Camera-type eye (tissue), 1 donor: Measurements from ENCODE around the gene OR5B3. TPM values are rescaled to one million over a fixed set of nuclear protein-coding genes. Genes with fewer than 3 reads are reported as not detected.

Source experiments
- total RNA-seq: library from RNA; depleted of rRNA; stranded (reverse); fragments of >200 nt; gene quantifications from one replicate; pipeline ENCODE4 v1.2.3, GENCODE V29; 2014

OR5B3 gene
- total RNA-seq, result not detected

GRCh38 chr11:58406774-58407173 lies at the start of gene OR5B3:
OR5B3 (minus strand) TSS chr11:58406874; CDS start chr11:58403409, 3,465 bp downstream.

GRCh38 chr11:58442136-58442535 lies 35.5 kb upstream of the OR5B3 start, which contains the start of gene OR5B12:
OR5B12 (minus strand) TSS chr11:58442236; CDS start chr11:58440151, 2,085 bp downstream.

GRCh38 chr11:58428021-58428420 lies 21.3 kb upstream of the OR5B3 start, which contains the start of gene OR5B2:
OR5B2 (minus strand) TSS chr11:58428121; CDS start chr11:58423261, 4,860 bp downstream.

GRCh38 chr11:58358969-58359368 lies 47.7 kb downstream of the OR5B3 start, which contains the start of gene OR5B17:
OR5B17 (minus strand) TSS chr11:58359069; CDS start chr11:58359069, 0 bp downstream.

Other genes starting within 250 kb of the OR5B3 start
- gene OR9Q2, start 217.8 kb downstream of the OR5B3 start, total RNA-seq, result not detected
- not detected for gene OR1S2, start 202.7 kb downstream of the OR5B3 start, total RNA-seq
- not detected for gene OR1S1, start 194.2 kb downstream of the OR5B3 start, total RNA-seq
- gene OR10Q1, start 178.0 kb downstream of the OR5B3 start, total RNA-seq, result not detected
- not detected for gene OR10W1, start 138.6 kb downstream of the OR5B3 start, total RNA-seq
- not detected for gene OR5B17, start 47.8 kb downstream of the OR5B3 start, total RNA-seq
- gene OR5B2, start 21.2 kb upstream of the OR5B3 start, total RNA-seq, result not detected
- gene OR5B12, start 35.4 kb upstream of the OR5B3 start, total RNA-seq, result not detected
- not detected for gene OR5B21, start 101.2 kb upstream of the OR5B3 start, total RNA-seq
- gene LPXN, start 169.0 kb upstream of the OR5B3 start, total RNA-seq, result 6.3 TPM
- 63.9 TPM for gene ZFP91, start 172.2 kb upstream of the OR5B3 start, total RNA-seq
- 1.8 TPM for gene CNTF, start 215.8 kb upstream of the OR5B3 start, total RNA-seq